HG02938 (cell line): ENCODE results near the gene LPAR6.
"Not testable (repeated sequence)": the region's sequence is repeated elsewhere in the genome, so short reads cannot be mapped to it uniquely, and the experiment has no call there.

Experiments used
- ATAC-seq: cut with Tn5 transposase; IDR thresholded peaks from one replicate; pipeline ENCODE4 v1.9.1; 2021; ENCODE audit warnings: mild to moderate bottlenecking, moderate library complexity; ENCODE audit not compliant: unreplicated experiment

LPAR6 gene

DNA sequence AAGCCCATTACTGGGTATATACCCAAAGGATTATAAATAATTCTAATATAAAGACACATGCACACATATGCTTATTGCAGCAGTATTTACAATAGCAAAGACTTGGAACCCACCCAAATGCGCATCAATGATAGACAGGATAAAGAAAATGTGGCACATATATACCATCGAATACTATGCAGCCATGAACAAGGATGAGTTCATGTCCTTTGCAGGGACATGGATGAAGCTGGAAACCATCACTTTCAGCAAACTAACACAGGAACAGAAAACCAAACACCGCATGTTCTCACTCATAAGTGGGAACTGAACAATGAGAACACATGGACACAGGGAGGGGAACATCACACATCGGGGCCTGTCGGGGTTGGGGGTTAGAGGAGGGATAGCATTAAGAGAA lies 9.1 kb upstream of the LPAR6 start:
- ATAC-seq: not testable (repeated sequence)

DNA sequence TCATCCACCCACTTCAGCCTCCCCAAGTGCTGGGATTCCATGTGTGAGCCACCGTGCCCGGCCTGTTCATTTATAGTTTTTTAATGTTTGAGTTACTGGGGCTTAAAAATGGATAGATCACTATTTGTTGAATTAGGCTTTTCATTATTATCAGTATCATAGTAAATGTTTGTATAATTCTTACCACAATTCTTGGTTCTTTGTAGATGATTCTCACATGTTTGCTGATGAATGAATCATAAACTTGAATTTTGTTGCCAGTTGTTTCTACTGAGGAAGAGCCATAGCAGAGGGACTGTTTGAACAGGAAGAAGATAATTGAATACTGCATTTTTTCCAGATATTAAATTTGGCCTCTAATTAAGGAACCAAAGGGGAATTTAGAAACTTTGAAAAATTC lies 2.6 kb upstream of the LPAR6 start:
- no peak for ATAC-seq

DNA sequence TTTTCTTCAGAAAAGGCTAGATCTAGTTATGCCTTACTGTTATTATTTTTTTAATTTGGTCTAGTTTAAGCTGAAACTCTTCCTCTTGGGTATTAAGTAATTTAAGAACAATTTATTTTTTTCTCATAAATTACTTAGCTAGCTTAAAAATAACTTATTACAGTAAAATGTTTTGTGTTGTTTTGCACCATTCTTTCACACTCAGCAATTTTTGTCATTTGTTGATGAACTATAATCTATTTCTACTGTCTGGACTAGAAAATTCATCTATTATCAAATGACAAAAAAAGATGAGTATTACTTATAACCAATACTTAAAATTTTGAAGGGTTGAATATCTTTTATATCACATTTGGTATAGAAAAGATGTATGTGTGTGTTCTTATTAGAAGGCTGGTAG lies 1.6 kb upstream of the LPAR6 start:
- no peak for ATAC-seq

DNA sequence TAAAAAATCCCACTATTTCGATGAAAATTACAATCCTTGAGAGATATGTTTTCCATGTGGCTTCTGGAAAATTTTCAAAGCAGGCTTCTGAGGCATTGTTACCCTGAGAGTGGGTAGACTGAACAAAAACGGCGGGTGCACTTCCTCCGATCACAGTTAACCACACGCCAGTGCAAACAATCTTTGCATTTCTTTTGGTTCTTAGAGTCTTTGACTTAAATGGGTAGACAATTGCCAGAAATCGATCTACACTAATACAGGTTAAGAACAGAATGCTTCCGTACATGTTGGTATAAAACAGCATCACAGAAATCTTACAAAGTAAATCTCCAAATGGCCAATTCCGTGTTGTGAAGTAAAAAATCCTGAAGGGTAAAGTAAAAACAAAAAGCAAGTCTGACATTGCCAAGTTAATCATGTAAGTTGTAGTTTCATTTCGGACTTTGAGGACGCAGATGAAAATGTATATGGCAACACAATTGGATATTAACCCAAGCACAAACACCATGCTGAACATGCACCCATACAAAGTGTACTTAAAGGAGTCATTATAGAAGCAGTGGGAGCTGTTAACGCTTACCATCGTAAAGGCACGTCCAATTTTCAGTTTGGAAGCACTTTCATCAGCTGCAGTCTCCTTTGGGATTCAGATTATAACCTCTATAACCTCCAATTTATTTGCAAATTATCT lies 927 bp downstream of the LPAR6 start:
- no peak for ATAC-seq

DNA sequence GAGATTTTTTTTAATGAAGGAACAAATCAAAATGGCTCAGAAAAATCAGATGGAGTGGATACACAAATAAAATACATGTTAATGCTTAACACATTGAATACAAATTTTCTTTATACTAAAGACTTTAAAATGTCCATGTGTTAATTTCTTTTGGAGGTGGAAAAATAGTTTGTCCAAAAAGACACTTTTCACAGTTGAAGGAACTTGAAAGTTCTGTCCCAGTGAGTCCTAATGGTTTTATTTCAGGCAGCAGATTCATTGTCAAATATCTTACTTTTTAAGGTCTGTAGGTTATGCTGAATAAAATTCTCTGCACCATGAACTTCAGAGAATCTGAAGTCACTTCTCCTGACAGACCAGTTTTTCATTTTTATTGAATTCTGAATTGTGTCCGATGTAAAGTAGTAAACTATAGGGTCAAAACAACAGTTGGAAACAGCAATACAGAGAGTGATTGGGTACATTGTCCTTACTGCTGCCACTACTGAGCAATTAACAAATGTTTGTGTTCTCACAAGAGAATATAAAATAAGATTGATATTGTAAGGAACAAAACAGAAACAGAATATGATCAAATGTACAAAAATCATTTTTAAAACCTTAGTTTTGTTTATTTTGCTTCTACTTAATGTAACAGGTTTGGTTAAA lies 1.6 kb downstream of the LPAR6 start:
- no peak for ATAC-seq

DNA sequence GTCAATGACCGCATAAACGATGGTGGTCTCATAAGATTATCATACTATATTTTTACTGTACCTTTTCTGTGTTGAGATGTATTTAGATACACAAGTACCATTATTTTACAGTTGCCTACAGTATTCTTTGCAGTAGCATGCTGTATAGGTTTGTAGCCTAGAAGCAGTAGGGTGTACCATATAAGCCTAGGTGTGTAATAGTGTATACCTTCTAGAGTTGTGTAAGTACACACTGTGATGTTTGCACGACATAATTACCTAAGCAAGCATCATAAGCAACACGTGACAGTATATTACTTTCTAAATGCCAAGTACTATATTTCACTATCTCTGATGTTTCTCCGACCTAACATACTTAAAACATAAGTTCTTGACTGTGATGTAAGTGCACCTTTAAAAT lies 2.7 kb downstream of the LPAR6 start:
- ATAC-seq: no peak

DNA sequence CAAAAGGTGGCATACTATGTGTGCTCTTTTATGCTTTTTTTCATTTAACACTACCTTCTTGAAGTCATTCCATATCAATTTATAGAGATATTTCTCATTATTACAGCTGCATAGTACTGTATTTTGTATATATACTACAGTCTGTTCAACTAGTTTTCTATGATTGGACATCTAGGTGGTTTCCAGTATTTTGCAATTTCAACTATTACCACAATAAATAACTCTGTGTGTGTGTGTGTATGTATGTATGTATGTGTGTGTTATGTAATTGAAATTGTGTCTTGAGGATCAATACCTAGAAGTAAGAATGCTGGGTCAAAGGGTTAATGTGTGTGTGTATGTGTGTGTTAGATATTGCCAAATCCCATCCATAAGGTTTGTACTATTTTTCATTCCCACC lies 7.0 kb downstream of the LPAR6 start:
- ATAC-seq: no peak

DNA sequence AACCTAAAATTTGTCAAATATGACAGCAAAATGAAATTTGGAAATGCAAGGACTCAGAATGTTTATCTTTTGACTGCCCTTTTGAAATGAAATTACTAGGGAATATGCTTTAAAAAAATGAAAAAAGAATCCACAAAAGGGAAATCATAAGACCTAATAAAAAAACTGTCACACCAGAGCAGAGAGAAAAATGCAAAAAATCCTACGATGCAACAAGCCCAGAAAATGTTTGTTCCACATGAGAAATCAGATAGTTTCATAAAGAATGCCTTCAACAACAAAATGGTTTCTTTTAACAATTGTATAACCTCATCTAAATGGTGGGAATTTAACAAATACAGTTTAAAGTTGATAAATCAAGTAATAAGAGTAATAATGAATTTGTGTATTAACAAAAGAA lies 8.0 kb downstream of the LPAR6 start:
- no peak for ATAC-seq

DNA sequence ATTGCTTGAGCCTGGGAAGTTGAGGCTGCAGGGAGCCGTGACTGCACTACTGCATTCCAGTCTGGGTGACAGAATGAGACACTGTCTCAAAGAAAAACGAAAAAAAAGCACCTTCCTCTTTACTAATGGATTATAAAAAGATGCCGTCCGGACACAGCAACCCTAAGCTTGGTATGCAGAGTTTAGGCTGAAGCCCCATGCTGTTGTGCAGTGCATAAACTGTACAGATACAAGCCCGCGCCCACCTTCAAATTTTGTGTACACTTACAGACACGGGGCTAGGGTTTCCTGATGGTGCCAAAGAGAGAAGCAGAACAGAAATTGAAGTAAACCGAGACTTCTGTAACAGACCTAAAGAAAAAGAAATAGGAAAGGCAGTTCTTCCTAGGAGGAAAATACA lies 9.0 kb downstream of the LPAR6 start:
- no peak for ATAC-seq

DNA sequence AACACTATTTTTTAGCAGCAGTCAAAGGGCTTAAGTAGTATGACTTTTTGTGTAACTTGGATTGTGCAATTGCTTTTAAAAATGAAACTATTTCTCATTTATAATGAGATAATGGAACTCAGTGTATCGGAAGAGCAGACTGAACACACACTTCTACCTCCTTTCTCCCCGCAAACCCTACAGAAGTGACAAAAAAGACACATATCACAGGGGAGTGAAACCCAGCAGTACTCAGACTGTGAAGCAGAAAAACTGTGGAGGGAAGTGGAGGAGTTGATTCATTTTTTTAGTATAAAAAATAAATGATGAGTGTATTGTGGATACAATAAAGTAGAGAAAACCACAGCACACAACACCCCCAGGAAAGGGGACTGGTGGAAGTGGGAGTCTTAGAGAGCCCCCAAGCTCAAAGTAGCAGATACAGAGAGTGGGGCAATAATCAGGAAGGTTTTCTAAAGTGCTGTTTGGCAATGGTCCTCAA lies 9.7 kb downstream of the LPAR6 start:
- ATAC-seq: peak; percentile 86

DNA sequence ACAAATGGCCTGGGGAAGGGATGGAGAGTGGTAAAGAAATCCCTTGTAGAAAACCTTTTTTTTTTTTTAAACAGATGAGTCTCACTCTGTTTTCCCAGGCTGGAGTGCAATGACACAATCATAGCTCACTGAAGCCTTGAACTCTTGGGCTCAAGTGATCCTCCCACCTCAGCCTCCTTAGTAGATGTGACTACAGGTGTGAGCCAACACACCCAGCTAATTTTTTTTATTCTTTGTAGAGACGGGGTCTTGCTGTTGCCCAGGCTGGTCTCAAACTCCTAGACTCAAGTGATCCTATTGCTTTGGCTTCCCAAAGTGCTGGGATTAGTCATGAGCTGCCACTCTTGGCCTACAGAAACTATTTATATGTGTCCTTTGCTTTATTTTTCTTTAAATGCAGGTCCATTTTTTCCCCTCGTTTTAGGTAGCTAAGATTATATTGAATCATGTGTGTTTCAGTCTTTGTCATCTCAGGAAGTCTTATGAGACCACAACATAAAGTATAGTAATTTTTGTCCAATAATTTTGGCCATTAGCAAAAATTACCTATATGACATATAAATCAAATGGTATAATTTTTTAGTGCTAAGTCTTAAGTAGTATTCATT lies 10.5 kb downstream of the LPAR6 start:
- no peak for ATAC-seq

GRCh38 chr13:48401480-48401879 lies 11.4 kb downstream of the LPAR6 start:
- ATAC-seq: no peak

DNA sequence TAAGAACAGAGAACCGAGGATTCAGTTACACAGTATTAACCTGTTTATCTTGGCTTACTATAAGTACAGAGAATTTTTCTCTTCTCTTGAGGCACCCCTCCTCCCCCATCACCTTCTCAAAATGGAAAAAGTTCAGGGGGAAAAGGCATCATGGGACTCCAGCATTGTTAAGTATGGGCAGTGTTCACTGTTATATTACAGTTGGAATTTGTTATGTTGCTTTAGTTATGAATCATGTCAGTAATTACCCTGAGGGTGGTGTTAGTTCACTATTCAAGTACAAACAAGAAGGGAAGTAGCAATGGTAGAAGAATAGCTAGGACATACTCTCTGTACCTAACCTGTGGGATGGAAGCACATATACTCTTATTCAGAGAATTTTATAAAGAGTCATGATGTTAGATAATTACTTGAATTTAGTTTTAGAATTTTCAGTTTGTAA lies 12.0 kb downstream of the LPAR6 start:
- ATAC-seq: no peak

DNA sequence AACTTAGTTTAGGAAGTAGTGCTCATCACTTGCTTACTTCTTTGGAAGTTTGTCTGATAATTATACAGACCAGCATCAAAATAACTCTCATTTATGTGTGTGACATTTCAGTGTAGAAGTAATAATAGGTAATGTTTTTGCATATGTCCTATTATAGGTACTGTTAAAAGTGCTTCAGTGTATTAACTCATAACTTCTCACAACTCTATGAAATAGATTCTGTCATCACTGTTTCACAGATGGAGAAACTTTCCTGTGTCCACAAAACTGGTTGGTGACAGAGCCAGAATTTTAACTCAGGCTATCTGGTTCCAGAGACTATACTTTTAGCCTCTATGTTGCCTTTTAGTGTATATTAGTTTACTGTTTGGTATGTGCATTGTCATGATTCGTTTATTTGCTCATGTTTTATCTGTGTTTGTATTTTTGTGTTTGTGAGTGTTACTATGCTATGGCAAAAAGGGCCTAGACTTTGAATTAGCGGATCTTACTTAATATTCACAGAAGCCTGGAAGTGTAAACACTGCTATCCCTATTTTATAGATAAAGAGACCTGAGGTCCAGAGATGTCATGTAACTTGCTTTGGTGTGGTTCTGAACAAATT lies 12.7 kb downstream of the LPAR6 start:
- no peak for ATAC-seq

DNA sequence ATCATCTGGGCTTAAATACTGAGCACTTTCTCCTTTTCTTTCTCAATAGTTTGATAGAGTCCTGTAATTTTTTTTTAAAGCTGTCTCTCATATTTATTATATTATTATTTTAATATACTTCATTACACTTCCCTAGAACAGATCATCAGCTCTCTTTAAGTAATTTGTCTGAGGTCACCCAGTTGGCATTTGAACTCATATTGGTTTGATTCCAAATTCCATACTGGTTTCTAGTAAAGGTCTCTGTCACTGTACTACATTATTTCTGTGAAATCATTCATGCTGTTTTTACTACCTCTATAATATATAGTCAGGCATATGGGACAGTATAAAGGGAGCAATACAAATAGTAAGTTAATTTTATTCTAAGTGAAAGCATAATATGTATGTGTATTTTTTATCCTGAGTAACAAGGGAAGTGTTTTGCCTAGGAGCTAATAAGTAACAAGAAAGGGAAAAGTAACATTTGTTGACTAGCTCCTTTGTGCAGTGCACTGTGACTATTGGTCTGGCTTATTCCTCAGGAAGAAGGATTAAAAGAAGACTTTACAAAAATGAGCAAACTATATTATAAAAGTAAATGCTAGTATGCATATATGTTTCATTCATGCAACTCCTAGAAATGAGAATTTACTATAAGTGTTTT lies 14.3 kb downstream of the LPAR6 start:
- ATAC-seq: no peak

- no peak for ATAC-seq
These were observed 15.2 kb downstream of the LPAR6 start for GRCh38 chr13:48397744-48398143.

DNA sequence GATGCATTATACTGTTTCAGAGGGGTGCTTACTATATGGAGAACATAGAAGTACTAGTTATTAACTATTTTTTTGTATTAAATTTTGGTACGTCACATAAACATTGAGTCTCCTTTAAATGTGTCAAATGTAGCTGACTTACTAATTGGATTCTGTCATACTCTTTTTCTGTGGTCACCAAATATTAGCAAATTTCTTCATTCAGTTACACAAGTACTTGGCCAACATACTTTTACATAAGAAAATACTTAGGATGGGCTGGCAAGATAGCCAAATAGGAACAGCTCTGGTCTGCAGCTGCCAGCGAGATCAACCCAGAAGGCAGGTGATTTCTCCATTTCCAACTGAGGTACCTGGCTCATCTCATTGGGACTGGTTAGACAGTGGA lies 19.2 kb downstream of the LPAR6 start:
- no peak for ATAC-seq

GRCh38 chr13:48393030-48393697 lies 19.7 kb downstream of the LPAR6 start:
- ATAC-seq: no peak

- ATAC-seq: no peak
These were observed 21.7 kb downstream of the LPAR6 start for GRCh38 chr13:48391257-48391656.

GRCh38 chr13:48386816-48387215 lies 26.1 kb downstream of the LPAR6 start:
- ATAC-seq: no peak

DNA sequence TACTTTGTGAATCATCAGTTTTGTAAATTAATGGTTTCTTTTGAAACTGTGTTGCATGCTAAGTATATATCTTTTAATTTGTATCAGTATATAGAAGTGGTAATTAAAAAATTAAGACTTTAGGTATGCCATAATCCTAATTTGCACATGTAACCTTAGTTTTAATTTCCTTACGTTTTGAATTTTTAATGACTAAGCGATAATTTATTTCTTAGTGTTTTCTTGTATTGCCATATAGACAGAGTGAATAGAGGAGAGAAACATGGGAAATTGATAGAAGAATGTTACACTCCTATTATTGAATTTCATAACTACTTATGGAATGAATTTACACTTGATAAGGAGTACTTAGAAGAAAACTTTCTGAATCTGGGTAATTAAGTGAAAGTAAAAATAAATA lies 29.5 kb downstream of the LPAR6 start:
- no peak for ATAC-seq
